HFF-Myc (cell line): ENCODE data around the gene EVI5L.
"Not testable (repeated sequence)": the region's sequence is repeated elsewhere in the genome, so short reads cannot be mapped to it uniquely, and the experiment has no call there.

Experiments used
- DNase-seq: peaks from one replicate; pipeline ENCODE4 v3.0.0-alpha.2; 2011; ENCODE audit warnings: low read depth; ENCODE audit errors: extremely low read depth
- H3K4me3 ChIP-seq: replicated peaks from 2 replicates; pipeline ENCODE4 v1.5.1; 2011; ENCODE audit warnings: low read depth, mild to moderate bottlenecking, control low read depth, low read length
- CTCF ChIP-seq: IDR thresholded peaks from 2 replicates; pipeline ENCODE4 v1.5.1; 2012; ENCODE audit warnings: mild to moderate bottlenecking, low read depth, low read length, control low read depth; ENCODE audit errors: missing control alignments

Gene EVI5L

GRCh38 chr19:7811989-7812388 is 18.0 kb upstream of the EVI5L start:
- no peak for DNase-seq
- TF ChIP-seq CTCF: no peak
- no peak overlapping the region for H3K4me3 ChIP-seq

- no peak for TF ChIP-seq CTCF
- no peak for DNase-seq
- no peak overlapping the region for H3K4me3 ChIP-seq
Observed at GRCh38 chr19:7815325-7815724, 14.7 kb upstream of the EVI5L start.

- H3K4me3 ChIP-seq, DNase-seq: not testable (repeated sequence)
Observed at GRCh38 chr19:7816040-7816439, 14.0 kb upstream of the EVI5L start.

GRCh38 chr19:7817801-7818200 is 12.2 kb upstream of the EVI5L start:
- no peak for DNase-seq
- H3K4me3 ChIP-seq: no peak overlapping the region
- TF ChIP-seq CTCF: no peak

- TF ChIP-seq CTCF: no peak
- no peak overlapping the region for H3K4me3 ChIP-seq
- DNase-seq: no peak
Observed at GRCh38 chr19:7818806-7819205, 11.2 kb upstream of the EVI5L start.

GRCh38 chr19:7819337-7819736 is 10.7 kb upstream of the EVI5L start:
- TF ChIP-seq CTCF: no peak
- DNase-seq: no peak
- no peak overlapping the region for H3K4me3 ChIP-seq

- H3K4me3 ChIP-seq: no peak overlapping the region
- no peak for DNase-seq
- no peak for TF ChIP-seq CTCF
Observed at GRCh38 chr19:7820588-7820987, 9.4 kb upstream of the EVI5L start.

GRCh38 chr19:7822910-7823515 is 7.0 kb upstream of the EVI5L start:
- no peak overlapping the region for H3K4me3 ChIP-seq
- no peak for DNase-seq
- no peak for TF ChIP-seq CTCF
